WTC11 (cell line): ENCODE results near the gene EFHD2. TPM values are rescaled to one million over a fixed set of nuclear protein-coding genes. Genes with fewer than 3 reads are reported as not detected.

Source experiments
- ATAC-seq: fragments of 200-7000 bp; cut with Tn5 transposase; 2 replicates; pipeline ENCODE4 v1.10.0; 2021; ENCODE audit warnings: mild to moderate bottlenecking, moderate library complexity
- CTCF ChIA-PET: fragments of 300-600 bp; sonication (Branson Sonifier 250); formaldehyde crosslinking; loops from one replicate; lab custom pipeline; 2021; ENCODE audit warnings: antibody characterized with exemption; lab: Charles Lee
- POLR2A ChIA-PET: fragments of 350-600 bp; sonication (Branson Sonifier 250); formaldehyde crosslinking; loops from one replicate; lab custom pipeline; 2021; ENCODE audit warnings: antibody characterized with exemption; lab: Charles Lee
- DNase-seq: peaks from one replicate; pipeline ENCODE4 v3.0.0; 2021; ENCODE audit warnings: low spot score
- H3K27ac Mint-ChIP-seq: 2 replicates; pipeline ENCODE4 v1.8.0; 2021; ENCODE audit warnings: mixed read lengths
- H3K27me3 Mint-ChIP-seq: 2 replicates; pipeline ENCODE4 v1.8.0; 2021; ENCODE audit warnings: low read depth, mild to moderate bottlenecking, moderate library complexity, mixed read lengths
- H3K36me3 Mint-ChIP-seq: 2 replicates; pipeline ENCODE4 v1.8.0; 2021; ENCODE audit warnings: mixed read lengths
- H3K4me1 Mint-ChIP-seq: 2 replicates; pipeline ENCODE4 v1.8.0; 2022; ENCODE audit warnings: mixed read lengths
- H3K4me3 Mint-ChIP-seq: 2 replicates; pipeline ENCODE4 v1.8.0; 2021; ENCODE audit warnings: mild to moderate bottlenecking, moderate library complexity, mixed read lengths
- H3K9me3 Mint-ChIP-seq: 2 replicates; pipeline ENCODE4 v1.8.0; 2021; ENCODE audit warnings: mixed read lengths
- ATF1 ChIP-seq: sonication (generic); formaldehyde crosslinking; IDR thresholded peaks from 2 replicates; pipeline ENCODE4 v1.8.1; 2023; ENCODE audit warnings: mild to moderate bottlenecking, moderate library complexity, missing genetic modification reagents
- CREM ChIP-seq: sonication (generic); formaldehyde crosslinking; IDR thresholded peaks from 2 replicates; pipeline ENCODE4 v1.8.1; 2022; ENCODE audit warnings: mild to moderate bottlenecking, missing genetic modification reagents, moderate library complexity
- FOXJ3 ChIP-seq: sonication (generic); formaldehyde crosslinking; IDR thresholded peaks from 2 replicates; pipeline ENCODE4 v1.9.0; 2021; ENCODE audit warnings: missing genetic modification reagents, mild to moderate bottlenecking, borderline replicate concordance
- FOXK1 ChIP-seq: sonication (generic); formaldehyde crosslinking; IDR thresholded peaks from 2 replicates; pipeline ENCODE4 v1.8.0; 2022; ENCODE audit warnings: mild to moderate bottlenecking, moderate library complexity, missing genetic modification reagents
- GABPB1 ChIP-seq: sonication (generic); formaldehyde crosslinking; IDR thresholded peaks from 2 replicates; pipeline ENCODE4 v1.8.1; 2023; ENCODE audit warnings: mild to moderate bottlenecking, missing genetic modification reagents
- GRHL2 ChIP-seq: fragments of 250-450 bp; sonication (Bioruptor Pico); IDR thresholded peaks from 2 replicates; pipeline ENCODE4 v1.8.0; 2022; ENCODE audit warnings: mild to moderate bottlenecking, moderate library complexity; ENCODE audit not compliant: insufficient replicate concordance, severe bottlenecking
- NR1H2 ChIP-seq: sonication (generic); formaldehyde crosslinking; IDR thresholded peaks from 2 replicates; pipeline ENCODE4 v1.9.0; 2021; ENCODE audit warnings: mild to moderate bottlenecking, moderate library complexity, missing genetic modification reagents
- NR3C1 ChIP-seq: sonication (generic); formaldehyde crosslinking; conservative IDR thresholded peaks from 2 replicates; pipeline ENCODE4 v1.8.1; 2023; ENCODE audit warnings: low read depth, mild to moderate bottlenecking, missing genetic modification reagents
- OVOL2 ChIP-seq: fragments of 250-450 bp; sonication (Bioruptor Pico); IDR thresholded peaks from 2 replicates; pipeline ENCODE4 v1.9.0; 2021; ENCODE audit warnings: mild to moderate bottlenecking, borderline replicate concordance
- TP53 ChIP-seq: sonication (generic); formaldehyde crosslinking; IDR thresholded peaks from 2 replicates; pipeline ENCODE4 v1.8.1; 2023; ENCODE audit warnings: mild to moderate bottlenecking, missing genetic modification reagents
- ZBTB21 ChIP-seq: sonication (generic); formaldehyde crosslinking; IDR thresholded peaks from 2 replicates; pipeline ENCODE4 v1.8.1; 2023; ENCODE audit warnings: mild to moderate bottlenecking, missing genetic modification reagents, borderline replicate concordance
- total RNA-seq: library from RNA; stranded (reverse); gene quantifications from 3 replicates; pipeline ENCODE4 v1.2.3, GENCODE V29; 2021
- TF ChIP-seq, protein P1 (sequence below): sonication (generic); formaldehyde crosslinking; IDR thresholded peaks from 2 replicates; pipeline ENCODE4 v1.8.0; 2022; ENCODE audit warnings: mild to moderate bottlenecking, missing genetic modification reagents
- TF ChIP-seq, protein P2 (sequence below): sonication (generic); formaldehyde crosslinking; IDR thresholded peaks from 2 replicates; pipeline ENCODE4 v1.8.1; 2023; ENCODE audit warnings: mild to moderate bottlenecking, missing genetic modification reagents, borderline replicate concordance
- TF ChIP-seq, protein P3 (sequence below): sonication (generic); formaldehyde crosslinking; IDR thresholded peaks from 2 replicates; pipeline ENCODE4 v1.8.1; 2023; ENCODE audit warnings: mild to moderate bottlenecking, missing genetic modification reagents
- TF ChIP-seq, protein P4 (sequence below): sonication (generic); formaldehyde crosslinking; IDR thresholded peaks from 2 replicates; pipeline ENCODE4 v1.8.1; 2023; ENCODE audit warnings: mild to moderate bottlenecking, missing genetic modification reagents, moderate library complexity
- TF ChIP-seq, protein P5 (sequence below): sonication (generic); formaldehyde crosslinking; IDR thresholded peaks from 2 replicates; pipeline ENCODE4 v1.8.0; 2023; ENCODE audit warnings: missing genetic modification reagents

Gene EFHD2
- total RNA-seq, 1 experiment from 2014 or later = 23.8 TPM

DNA sequence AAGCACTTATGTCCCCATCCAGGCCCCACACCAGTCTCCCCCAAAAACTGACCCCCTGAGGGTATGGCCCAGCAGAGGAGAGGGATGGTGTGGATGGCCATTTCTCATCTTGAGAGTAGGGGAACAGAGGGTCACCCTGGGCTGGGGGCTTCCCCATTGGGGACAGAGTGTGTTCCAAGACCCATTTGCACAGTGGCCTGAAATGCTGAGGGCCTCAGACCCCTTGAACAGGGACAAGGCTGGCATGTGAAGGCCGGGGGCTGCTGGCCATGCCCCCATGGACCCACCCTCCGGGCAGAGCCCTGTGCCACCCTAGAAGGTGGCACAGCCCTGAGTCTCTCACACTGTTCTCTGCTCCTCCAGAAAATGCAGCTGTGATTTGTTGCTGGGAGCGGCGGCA is 36.5 kb downstream of the EFHD2 start (continued):
- TF ChIP-seq, protein P1, sequence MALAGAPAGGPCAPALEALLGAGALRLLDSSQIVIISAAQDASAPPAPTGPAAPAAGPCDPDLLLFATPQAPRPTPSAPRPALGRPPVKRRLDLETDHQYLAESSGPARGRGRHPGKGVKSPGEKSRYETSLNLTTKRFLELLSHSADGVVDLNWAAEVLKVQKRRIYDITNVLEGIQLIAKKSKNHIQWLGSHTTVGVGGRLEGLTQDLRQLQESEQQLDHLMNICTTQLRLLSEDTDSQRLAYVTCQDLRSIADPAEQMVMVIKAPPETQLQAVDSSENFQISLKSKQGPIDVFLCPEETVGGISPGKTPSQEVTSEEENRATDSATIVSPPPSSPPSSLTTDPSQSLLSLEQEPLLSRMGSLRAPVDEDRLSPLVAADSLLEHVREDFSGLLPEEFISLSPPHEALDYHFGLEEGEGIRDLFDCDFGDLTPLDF = no peak
- TF ChIP-seq, protein P2, sequence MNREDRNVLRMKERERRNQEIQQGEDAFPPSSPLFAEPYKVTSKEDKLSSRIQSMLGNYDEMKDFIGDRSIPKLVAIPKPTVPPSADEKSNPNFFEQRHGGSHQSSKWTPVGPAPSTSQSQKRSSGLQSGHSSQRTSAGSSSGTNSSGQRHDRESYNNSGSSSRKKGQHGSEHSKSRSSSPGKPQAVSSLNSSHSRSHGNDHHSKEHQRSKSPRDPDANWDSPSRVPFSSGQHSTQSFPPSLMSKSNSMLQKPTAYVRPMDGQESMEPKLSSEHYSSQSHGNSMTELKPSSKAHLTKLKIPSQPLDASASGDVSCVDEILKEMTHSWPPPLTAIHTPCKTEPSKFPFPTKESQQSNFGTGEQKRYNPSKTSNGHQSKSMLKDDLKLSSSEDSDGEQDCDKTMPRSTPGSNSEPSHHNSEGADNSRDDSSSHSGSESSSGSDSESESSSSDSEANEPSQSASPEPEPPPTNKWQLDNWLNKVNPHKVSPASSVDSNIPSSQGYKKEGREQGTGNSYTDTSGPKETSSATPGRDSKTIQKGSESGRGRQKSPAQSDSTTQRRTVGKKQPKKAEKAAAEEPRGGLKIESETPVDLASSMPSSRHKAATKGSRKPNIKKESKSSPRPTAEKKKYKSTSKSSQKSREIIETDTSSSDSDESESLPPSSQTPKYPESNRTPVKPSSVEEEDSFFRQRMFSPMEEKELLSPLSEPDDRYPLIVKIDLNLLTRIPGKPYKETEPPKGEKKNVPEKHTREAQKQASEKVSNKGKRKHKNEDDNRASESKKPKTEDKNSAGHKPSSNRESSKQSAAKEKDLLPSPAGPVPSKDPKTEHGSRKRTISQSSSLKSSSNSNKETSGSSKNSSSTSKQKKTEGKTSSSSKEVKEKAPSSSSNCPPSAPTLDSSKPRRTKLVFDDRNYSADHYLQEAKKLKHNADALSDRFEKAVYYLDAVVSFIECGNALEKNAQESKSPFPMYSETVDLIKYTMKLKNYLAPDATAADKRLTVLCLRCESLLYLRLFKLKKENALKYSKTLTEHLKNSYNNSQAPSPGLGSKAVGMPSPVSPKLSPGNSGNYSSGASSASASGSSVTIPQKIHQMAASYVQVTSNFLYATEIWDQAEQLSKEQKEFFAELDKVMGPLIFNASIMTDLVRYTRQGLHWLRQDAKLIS (CRISPR knock-in tag) = no peak
- TF ChIP-seq NR3C1 = no peak
- no peak for TF ChIP-seq ZBTB21 (CRISPR knock-in tag)
- TF ChIP-seq, protein P3, sequence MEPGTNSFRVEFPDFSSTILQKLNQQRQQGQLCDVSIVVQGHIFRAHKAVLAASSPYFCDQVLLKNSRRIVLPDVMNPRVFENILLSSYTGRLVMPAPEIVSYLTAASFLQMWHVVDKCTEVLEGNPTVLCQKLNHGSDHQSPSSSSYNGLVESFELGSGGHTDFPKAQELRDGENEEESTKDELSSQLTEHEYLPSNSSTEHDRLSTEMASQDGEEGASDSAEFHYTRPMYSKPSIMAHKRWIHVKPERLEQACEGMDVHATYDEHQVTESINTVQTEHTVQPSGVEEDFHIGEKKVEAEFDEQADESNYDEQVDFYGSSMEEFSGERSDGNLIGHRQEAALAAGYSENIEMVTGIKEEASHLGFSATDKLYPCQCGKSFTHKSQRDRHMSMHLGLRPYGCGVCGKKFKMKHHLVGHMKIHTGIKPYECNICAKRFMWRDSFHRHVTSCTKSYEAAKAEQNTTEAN (CRISPR knock-in tag) = no peak
- no peak for TF ChIP-seq CREM (CRISPR knock-in tag)
- no peak for TF ChIP-seq OVOL2 (CRISPR knock-in tag)
- TF ChIP-seq, protein P4, sequence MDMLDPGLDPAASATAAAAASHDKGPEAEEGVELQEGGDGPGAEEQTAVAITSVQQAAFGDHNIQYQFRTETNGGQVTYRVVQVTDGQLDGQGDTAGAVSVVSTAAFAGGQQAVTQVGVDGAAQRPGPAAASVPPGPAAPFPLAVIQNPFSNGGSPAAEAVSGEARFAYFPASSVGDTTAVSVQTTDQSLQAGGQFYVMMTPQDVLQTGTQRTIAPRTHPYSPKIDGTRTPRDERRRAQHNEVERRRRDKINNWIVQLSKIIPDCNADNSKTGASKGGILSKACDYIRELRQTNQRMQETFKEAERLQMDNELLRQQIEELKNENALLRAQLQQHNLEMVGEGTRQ (CRISPR knock-in tag) = no peak

DNA sequence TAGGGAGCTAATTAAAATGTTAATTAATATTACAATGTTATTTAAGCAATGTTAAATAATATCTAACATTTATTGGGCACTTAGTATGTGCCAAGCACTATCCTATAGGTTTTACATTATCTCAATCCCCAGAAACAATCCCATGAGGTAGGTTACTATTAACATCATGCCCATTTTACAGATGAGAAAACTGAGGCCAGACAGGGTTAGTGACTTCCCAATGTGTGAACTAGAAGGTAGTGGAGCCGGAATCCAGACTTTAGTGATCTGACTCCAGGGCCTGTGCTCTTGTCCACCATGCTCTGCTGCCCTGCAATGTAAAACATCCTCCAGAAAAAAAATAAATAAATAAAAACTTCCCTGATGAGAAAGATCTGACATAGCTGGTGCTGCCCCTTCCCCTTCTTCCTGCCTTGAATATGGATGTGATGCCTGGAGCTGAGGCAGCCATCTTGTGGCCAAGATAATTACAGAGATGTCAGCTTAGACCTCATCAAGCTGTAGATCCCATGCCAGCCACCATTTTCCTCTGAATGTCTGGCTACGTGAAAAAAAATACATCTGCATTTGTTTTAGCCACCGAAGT is 39.3 kb downstream of the EFHD2 start:
- DNase-seq (no peak), ATAC-seq (no peak)
- TF ChIP-seq ATF1 (CRISPR knock-in tag) (no peak), FOXK1 (CRISPR knock-in tag) (no peak), GRHL2 (no peak), GABPB1 (CRISPR knock-in tag) (no peak), TP53 (CRISPR knock-in tag) (no peak), FOXJ3 (CRISPR knock-in tag) (no peak), NR1H2 (CRISPR knock-in tag) (no peak)
- TF ChIP-seq, protein P5, sequence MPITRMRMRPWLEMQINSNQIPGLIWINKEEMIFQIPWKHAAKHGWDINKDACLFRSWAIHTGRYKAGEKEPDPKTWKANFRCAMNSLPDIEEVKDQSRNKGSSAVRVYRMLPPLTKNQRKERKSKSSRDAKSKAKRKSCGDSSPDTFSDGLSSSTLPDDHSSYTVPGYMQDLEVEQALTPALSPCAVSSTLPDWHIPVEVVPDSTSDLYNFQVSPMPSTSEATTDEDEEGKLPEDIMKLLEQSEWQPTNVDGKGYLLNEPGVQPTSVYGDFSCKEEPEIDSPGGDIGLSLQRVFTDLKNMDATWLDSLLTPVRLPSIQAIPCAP (CRISPR knock-in tag) = no peak
- TF ChIP-seq, protein P2 (CRISPR knock-in tag) = no peak
- ChIA-PET POLR2A (no interaction called here), CTCF (interaction anchor here (0.7 to 1.5 kb wide), 2 partner anchors 17 to 124 kb away, joined by 3 read pairs; no protein-coding TSS in a partner anchor)
- no peak overlapping the region for H3K27ac Mint-ChIP-seq
- H3K9me3 Mint-ChIP-seq = peaks cover 19% of the 10 kb centered on the region
- H3K4me1 Mint-ChIP-seq = no peaks in the 10 kb centered on the region
- H3K36me3 Mint-ChIP-seq = no peaks in the 10 kb centered on the region
- no peak overlapping the region for H3K4me3 Mint-ChIP-seq
- H3K27me3 Mint-ChIP-seq = 0 out of 2 replicates have a peak, but pooled peaks cover 4% of the 10 kb centered on the region
